SJCRH30 (cell line): ENCODE results near the gene PPP1R14B. TPM values are rescaled to one million over a fixed set of nuclear protein-coding genes. Genes with fewer than 3 reads are reported as not detected.

ENCODE experiments used
- DNase-seq, 2 experiments: peaks; one replicate each; pipeline ENCODE4 v3.0.0-alpha.2; 2015 to 2020
- H3K27ac ChIP-seq: fragments of 250-450 bp; sonication (Bioruptor Pico); 2 replicates; pipeline ENCODE4 v1.5.1; 2020; ENCODE audit warnings: mild to moderate bottlenecking, moderate library complexity
- H3K27me3 ChIP-seq: fragments of 250-450 bp; sonication (Bioruptor Pico); 2 replicates; pipeline ENCODE4 v1.5.1; 2020; ENCODE audit warnings: mild to moderate bottlenecking, moderate library complexity
- H3K36me3 ChIP-seq: fragments of 250-450 bp; sonication (Bioruptor Pico); 2 replicates; pipeline ENCODE4 v1.5.1; 2020; ENCODE audit warnings: mild to moderate bottlenecking, moderate library complexity
- H3K4me1 ChIP-seq: fragments of 250-450 bp; sonication (Bioruptor Pico); 2 replicates; pipeline ENCODE4 v1.5.1; 2020; ENCODE audit warnings: mild to moderate bottlenecking, moderate library complexity
- H3K4me3 ChIP-seq: fragments of 250-450 bp; sonication (Bioruptor Pico); 2 replicates; pipeline ENCODE4 v1.5.1; 2020; ENCODE audit warnings: mild to moderate bottlenecking, moderate library complexity
- H3K9me3 ChIP-seq: fragments of 250-450 bp; sonication (Bioruptor Pico); replicated peaks from 2 replicates; pipeline ENCODE4 v1.5.1; 2020; ENCODE audit warnings: mild to moderate bottlenecking, moderate library complexity
- total RNA-seq: library from RNA; depleted of rRNA; stranded (reverse); fragments of >200 nt; shearing (Covaris generic); gene quantifications from 2 replicates; pipeline ENCODE4 v1.2.3, GENCODE V29; 2014

Gene PPP1R14B
- total RNA-seq, 1 experiment from 2014 or later, result 556 TPM

- no peak overlapping the region; the same call in 1 of the 2 replicates for H3K27ac ChIP-seq
- no peaks in the 10 kb centered on the region for H3K27me3 ChIP-seq
- H3K36me3 ChIP-seq, result no peaks in the 10 kb centered on the region
- peak overlapping the region; percentile 88 for H3K4me3 ChIP-seq
- H3K9me3 ChIP-seq, result no peaks in the 10 kb centered on the region
- no peak for DNase-seq
- no peaks in the 10 kb centered on the region for H3K4me1 ChIP-seq
Measured at GRCh38 chr11:64285885-64286800, 39.4 kb upstream of the PPP1R14B start.

GRCh38 chr11:64284962-64285884 lies 38.5 kb upstream of the PPP1R14B start, which contains the start of gene GPR137:
Gene GPR137, plus strand, starts transcription at chr11:64285848. Its CDS starts 677 bp downstream, at chr11:64286525.
- Histone ChIP-seq H3K4me3 (peak within 1 kb of the TSS; percentile 88), H3K9me3 (no peaks in the 10 kb centered on the region), H3K4me1 (no peaks in the 10 kb centered on the region), H3K36me3 (no peaks in the 10 kb centered on the region), H3K27me3 (no peaks in the 10 kb centered on the region), H3K27ac (peak within 1 kb of the TSS; percentile 32; the same call in 1 of the 2 replicates)
- DNase-seq, result peak; percentile 79 to 80

DNA sequence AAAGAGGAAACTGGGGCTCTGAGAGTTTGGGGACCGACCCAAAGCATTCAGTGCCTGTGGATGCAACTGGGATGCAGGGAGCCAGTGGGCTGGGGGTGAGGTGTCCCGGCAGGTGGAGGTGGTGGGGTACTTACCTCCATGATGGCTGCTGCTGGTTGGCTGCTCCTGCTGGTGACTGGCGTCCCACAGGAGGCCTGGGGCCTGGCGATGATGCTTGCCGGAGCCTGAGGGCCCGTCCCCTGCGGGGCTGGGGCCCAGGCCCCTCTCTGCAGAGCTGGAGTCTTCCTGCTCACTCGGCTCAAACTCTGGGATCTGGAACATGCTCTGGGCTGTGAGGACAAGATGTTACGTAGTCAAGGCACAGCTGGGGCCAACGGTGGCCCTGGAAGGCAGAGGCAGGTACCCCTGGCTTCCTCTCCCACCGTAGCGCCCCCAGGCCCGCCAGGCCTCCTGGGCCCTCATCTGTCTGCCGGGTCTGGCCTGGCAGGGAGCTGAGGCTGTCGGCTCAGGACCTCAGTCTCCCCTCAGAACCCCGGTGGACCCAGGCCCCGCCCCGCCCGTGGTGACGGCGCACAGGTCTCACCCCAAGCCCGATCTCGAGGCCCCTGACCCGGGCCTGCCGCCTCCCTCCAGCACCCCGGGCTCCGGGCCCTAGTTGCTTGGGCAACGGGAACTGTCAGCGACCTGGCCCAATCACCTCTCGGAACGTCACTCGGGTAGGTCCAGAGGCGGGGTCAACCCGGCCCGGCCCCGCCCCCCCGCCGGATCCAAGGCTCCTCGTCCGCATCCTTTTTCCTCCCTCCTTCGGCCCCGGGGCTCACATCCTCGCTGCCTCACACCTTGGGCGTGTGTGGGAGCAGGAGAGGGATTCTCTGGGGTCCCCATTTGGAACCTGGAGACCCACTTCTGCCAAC lies 37.6 kb upstream of the PPP1R14B start, which contains the start of gene BAD:
TSS of gene BAD (minus strand) at position 618 of the 914 bp plus-strand sequence. CDS start at position 321, 297 bp downstream.
- no peaks in the 10 kb centered on the region for H3K27me3 ChIP-seq
- DNase-seq, result peak; percentile 93 to 95

DNA sequence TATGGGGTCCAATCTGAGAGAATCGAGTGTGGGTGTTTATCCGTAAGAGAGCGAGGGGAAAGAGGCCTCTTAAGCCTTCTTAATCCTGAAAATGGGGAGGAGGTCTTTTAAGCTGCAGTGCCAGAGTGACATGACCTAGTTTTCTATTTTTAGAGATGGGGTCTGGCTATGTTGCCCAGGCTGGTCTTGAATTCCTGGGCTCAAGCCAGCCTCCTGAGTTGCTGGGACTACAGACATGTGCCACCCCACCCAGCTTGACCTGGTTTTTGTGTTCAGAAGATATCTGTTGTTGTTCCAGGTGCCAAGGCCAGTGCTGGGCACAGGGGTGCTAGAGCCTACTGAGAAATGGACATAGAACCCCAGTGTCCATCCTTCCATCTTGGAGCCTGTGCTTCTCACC lies 36.3 kb upstream of the PPP1R14B start:
- Histone ChIP-seq H3K27me3 (no peaks in the 10 kb centered on the region), H3K4me3 (no peak overlapping the region), H3K36me3 (no peaks in the 10 kb centered on the region), H3K9me3 (no peaks in the 10 kb centered on the region), H3K27ac (no peak overlapping the region), H3K4me1 (no peaks in the 10 kb centered on the region)
- DNase-seq, result no peak

More for the DNA sequence above, 37.6 kb upstream of the PPP1R14B start, which contains the start of gene BAD:
- no peaks in the 10 kb centered on the region for H3K36me3 ChIP-seq
- peak within 1 kb of the TSS; percentile 88 for H3K4me3 ChIP-seq
- H3K27ac ChIP-seq, result peak within 1 kb of the TSS; percentile 32; the same call in 1 of the 2 replicates
- H3K9me3 ChIP-seq, result no peaks in the 10 kb centered on the region
- H3K4me1 ChIP-seq, result no peaks in the 10 kb centered on the region

DNA sequence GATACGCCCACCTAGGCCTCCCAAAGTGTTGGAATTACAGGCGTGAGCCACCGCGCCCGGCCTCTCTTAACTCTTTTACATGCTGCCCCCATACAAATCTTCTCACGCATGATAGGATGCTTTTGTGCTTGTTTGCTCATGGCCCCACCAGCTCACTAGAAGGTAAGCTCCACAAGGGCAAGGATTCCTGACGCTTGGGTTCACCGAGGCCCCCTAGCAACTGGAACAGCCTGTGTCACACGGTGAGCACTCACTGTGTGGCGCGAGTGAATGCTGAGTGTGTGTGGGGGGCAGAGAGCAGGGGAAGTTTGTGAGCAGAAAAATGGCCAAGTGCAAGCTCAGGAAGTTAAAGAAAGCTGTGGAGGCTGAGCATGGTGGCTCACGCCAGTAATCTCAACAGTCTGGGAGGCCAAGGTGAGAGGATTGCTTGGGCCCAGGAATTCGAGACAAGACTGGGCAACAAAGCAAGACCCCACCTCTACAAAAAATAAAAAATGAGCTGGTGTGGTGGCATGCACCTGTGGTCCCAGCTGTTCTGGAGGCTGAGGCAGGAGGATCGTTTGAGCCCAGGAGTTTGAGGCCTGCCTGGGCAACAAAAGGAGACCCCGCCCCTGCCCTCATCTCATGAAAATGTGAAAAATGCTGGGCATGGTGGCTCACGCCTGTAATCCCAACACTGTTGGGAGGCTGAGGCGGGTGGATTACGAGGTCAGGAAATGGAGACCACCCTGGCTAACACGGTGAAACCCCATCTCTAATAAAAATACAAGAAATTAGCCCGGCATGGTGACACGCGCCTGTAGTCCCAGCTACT lies 35.4 kb upstream of the PPP1R14B start:
- Histone ChIP-seq H3K4me3 (no peak overlapping the region), H3K27ac (no peak overlapping the region), H3K4me1 (no peaks in the 10 kb centered on the region), H3K36me3 (peaks cover 2% of the 10 kb centered on the region; the same call in 1 of the 2 replicates), H3K9me3 (no peaks in the 10 kb centered on the region), H3K27me3 (no peaks in the 10 kb centered on the region)
- DNase-seq, result no peak

DNA sequence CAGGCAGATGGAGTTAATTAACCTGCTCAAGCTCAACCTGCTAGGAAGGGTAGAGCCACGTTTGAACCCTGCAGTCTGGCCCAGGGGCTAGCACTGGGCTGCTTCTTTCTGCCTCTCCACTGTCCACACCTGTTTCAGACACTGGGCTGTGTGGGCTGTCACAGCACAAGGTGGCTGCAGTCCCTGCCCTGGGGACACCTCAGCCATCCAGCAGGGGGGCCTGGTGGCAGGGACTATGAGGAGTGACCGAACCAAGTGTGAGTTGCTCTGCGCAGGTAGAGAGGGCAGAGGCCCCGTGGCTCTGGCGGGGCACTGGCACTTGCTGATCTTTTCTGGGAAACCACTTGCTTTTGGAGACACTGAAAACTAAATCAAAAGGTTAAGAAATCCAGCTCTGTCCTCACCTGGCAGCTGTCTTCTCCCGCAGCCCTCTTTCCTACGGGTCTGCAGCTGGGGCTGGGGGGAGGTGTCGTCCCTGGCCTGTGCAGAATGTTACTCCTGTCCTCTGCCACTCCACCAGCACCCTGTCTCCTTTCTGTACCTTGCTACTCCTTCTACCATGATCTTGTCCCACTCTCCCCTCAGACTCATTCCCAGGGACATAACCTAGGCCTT lies 31.9 kb upstream of the PPP1R14B start:
- no peak for DNase-seq
- Histone ChIP-seq H3K36me3 (peaks cover 2% of the 10 kb centered on the region; the same call in 1 of the 2 replicates), H3K27ac (no peak overlapping the region), H3K4me1 (no peaks in the 10 kb centered on the region), H3K9me3 (no peaks in the 10 kb centered on the region), H3K27me3 (no peaks in the 10 kb centered on the region), H3K4me3 (no peak overlapping the region)

- Histone ChIP-seq H3K27me3 (no peaks in the 10 kb centered on the region), H3K4me3 (no peak overlapping the region), H3K27ac (no peak overlapping the region), H3K4me1 (no peaks in the 10 kb centered on the region), H3K36me3 (peaks cover 2% of the 10 kb centered on the region; the same call in 1 of the 2 replicates), H3K9me3 (no peaks in the 10 kb centered on the region)
- no peak for DNase-seq
Measured at GRCh38 chr11:64276653-64277431, 30.1 kb upstream of the PPP1R14B start.

DNA sequence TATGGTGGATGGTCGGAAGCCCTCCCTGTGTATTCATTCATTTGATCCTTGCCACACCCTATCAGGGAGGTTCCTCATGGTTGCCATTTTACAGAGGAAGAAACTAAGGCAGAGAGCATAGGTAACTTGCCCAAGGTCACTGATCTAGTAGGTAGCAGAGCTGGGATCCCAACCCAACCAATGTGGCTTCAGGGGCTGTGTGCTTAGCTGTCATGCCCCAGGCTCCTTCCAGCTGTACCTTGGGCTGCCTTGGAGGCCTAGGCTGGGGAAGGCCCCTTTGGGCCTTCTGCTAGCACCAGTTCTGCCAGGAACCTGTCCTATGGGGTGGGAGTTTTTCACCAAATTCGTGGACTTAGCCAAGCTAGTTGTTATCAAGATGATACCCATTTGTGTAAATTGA lies 29.1 kb upstream of the PPP1R14B start:
- H3K4me1 ChIP-seq, result no peaks in the 10 kb centered on the region
- no peak overlapping the region for H3K27ac ChIP-seq
- H3K9me3 ChIP-seq, result no peaks in the 10 kb centered on the region
- DNase-seq, result no peak
- H3K36me3 ChIP-seq, result peaks cover 2% of the 10 kb centered on the region; the same call in 1 of the 2 replicates
- no peaks in the 10 kb centered on the region for H3K27me3 ChIP-seq
- no peak overlapping the region for H3K4me3 ChIP-seq

- no peak overlapping the region for H3K4me3 ChIP-seq
- H3K27ac ChIP-seq, result no peak overlapping the region
- no peaks in the 10 kb centered on the region for H3K9me3 ChIP-seq
- peaks cover 2% of the 10 kb centered on the region; the same call in 1 of the 2 replicates for H3K36me3 ChIP-seq
- no peak for DNase-seq
- H3K4me1 ChIP-seq, result no peaks in the 10 kb centered on the region
- no peaks in the 10 kb centered on the region for H3K27me3 ChIP-seq
Measured at GRCh38 chr11:64275031-64275800, 28.5 kb upstream of the PPP1R14B start.

DNA sequence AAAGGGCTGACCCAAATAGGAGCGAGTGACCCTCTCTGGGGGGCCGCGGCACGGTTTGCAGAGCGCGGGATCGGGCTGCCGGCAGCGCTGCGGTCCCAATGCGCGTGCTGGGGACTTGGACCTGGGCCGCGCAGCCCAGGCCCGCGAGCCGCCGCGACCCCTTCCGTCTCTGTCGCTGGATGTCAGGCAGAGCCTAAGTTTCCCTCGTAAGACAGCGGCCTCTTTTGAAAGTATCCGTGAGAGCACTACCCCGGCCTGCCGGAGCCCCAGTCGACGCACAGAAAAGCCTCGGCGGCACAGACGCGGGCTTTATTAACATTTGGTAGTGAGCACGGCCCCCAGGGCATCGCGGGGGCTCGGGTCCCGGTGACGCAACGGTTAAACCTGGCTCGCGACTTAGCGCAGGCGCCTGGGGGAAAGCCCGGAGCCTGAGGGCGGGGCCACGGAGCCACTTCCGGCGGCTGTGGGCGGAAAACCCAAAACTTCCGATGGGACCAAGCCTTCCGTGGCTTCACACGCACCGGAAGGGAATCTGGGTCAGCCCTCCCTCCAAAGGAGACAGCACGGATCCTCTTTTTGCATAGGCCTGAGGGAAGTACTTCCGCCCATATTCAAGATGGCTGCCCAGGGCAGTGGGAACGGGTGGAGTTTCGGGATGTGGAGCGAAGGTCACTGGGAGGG lies 22.9 kb upstream of the PPP1R14B start:
- peaks cover 10% of the 10 kb centered on the region; the same call in 1 of the 2 replicates for H3K36me3 ChIP-seq
- peak; percentile 98 to 99 for DNase-seq
- H3K9me3 ChIP-seq, result no peaks in the 10 kb centered on the region
- peak overlapping the region; percentile 84 for H3K27ac ChIP-seq
- peak overlapping the region; percentile 70 for H3K4me3 ChIP-seq
- H3K27me3 ChIP-seq, result no peaks in the 10 kb centered on the region
- no peaks in the 10 kb centered on the region; the same call in 1 of the 2 replicates for H3K4me1 ChIP-seq
